Suprapubic skin (tissue), 4 donors: Measurements from ENCODE around the gene CHRNA10. TPM values are rescaled to one million over a fixed set of nuclear protein-coding genes. Genes with fewer than 3 reads are reported as not detected.

Experiments
- DNase-seq, 2 donors: peaks; one replicate each; pipeline ENCODE4 v3.0.0-alpha.2; 2019; ENCODE audit warnings: low spot score in 2 of 2
- H3K27ac ChIP-seq: fragments of 200-600 bp; sonication (generic); one replicate; pipeline ENCODE4 v1.5.1; 2019
- H3K27me3 ChIP-seq: fragments of 200-600 bp; sonication (generic); one replicate; pipeline ENCODE4 v1.5.1; 2019
- H3K36me3 ChIP-seq: fragments of 200-600 bp; sonication (generic); one replicate; pipeline ENCODE4 v1.5.1; 2019
- H3K4me1 ChIP-seq: fragments of 200-600 bp; sonication (generic); one replicate; pipeline ENCODE4 v1.5.1; 2019
- H3K4me3 ChIP-seq: fragments of 200-600 bp; sonication (generic); one replicate; pipeline ENCODE4 v1.5.1; 2019; ENCODE audit warnings: mild to moderate bottlenecking
- H3K9me3 ChIP-seq: fragments of 200-600 bp; sonication (generic); one replicate; pipeline ENCODE4 v1.5.1; 2019
- EP300 ChIP-seq: sonication (generic); formaldehyde crosslinking; IDR thresholded peaks from one replicate; pipeline ENCODE4 v1.6.1; 2017; ENCODE audit warnings: antibody characterized with exemption
- POLR2A ChIP-seq, 2 donors: fragments of 450-650 bp; IDR thresholded peaks; one replicate each; pipeline ENCODE4 v1.6.1; 2017; ENCODE audit warnings: antibody characterized with exemption in 2 of 2, mild to moderate bottlenecking in 2 of 2, moderate library complexity in 2 of 2
- POLR2AphosphoS5 ChIP-seq, 3 donors: sonication (generic); formaldehyde crosslinking; IDR thresholded peaks; one replicate each; pipeline ENCODE4 v1.6.1; 2017; ENCODE audit warnings: antibody characterized with exemption in 3 of 3
- WGBS: methylation state at CpG from one replicate; pipeline ENCODE4 v1.1.5; 2018; 5-methylcytosine and 5-hydroxymethylcytosine counted together
- total RNA-seq, 4 donors: library from RNA; depleted of rRNA; stranded (reverse); fragments of >200 nt; gene quantifications; one replicate each; pipeline ENCODE4 v1.1.0, GENCODE V29; 2016
- TF ChIP-seq, protein P1 (sequence below), 2 donors: fragments of 200-600 bp in 1 of 2; fragments of 450-650 bp in 1 of 2; sonication (generic) in 1 of 2; IDR thresholded peaks; one replicate each; pipeline ENCODE4 v1.5.1; 2016 to 2019; ENCODE audit warnings: antibody characterized with exemption in 2 of 2, mild to moderate bottlenecking in 1 of 2, moderate library complexity in 1 of 2

Gene CHRNA10
- total RNA-seq, 4 donors from 2014 or later, result 0.73 to 2.3 (median 0.89) TPM; not detected in 1

DNA sequence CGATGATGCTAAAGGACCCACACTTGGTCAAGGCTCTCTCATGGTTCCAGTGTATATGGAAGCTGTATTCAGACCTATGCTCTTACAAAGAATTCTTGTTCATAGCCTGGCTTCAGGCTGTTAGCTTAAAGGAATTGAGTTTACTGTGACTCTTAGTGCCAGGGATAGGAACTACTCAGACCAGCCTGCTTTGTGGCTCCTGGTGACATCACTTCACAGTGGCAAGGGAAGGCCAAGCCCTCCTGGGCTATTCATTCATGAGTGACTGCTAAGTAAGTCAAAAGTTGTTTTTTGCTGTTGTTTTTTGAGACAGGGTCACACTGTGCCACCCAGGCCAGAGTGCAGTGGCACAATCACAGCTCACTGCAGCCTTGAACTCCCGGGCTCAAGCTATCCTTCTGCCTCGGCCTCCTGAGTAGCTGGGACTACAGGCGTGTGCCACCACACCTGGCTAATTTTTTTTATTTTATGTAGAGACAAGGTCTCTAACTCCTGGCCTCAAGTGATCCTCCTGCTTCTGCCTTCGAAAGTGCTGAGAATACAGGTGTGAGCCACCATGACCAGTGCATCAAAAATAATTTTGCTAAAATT, 39.0 kb downstream of the CHRNA10 start:
- no peaks in the 10 kb centered on the region for H3K36me3 ChIP-seq
- H3K27ac ChIP-seq, result no peak overlapping the region
- 92% methylated on average over 5 of the region's 5 CpGs for WGBS
- H3K27me3 ChIP-seq, result no peaks in the 10 kb centered on the region
- no peaks in the 10 kb centered on the region for H3K4me1 ChIP-seq
- H3K9me3 ChIP-seq, result no peaks in the 10 kb centered on the region
- peak in 1 of 2 donors; percentile 11 for DNase-seq
- no peak overlapping the region for H3K4me3 ChIP-seq
- TF ChIP-seq EP300, result no peak
- no peak for TF ChIP-seq POLR2AphosphoS5 (IDR thresholded peaks at IDR 0.05)
- TF ChIP-seq POLR2A (IDR thresholded peaks at IDR 0.05), result no peak
- TF ChIP-seq, protein P1, sequence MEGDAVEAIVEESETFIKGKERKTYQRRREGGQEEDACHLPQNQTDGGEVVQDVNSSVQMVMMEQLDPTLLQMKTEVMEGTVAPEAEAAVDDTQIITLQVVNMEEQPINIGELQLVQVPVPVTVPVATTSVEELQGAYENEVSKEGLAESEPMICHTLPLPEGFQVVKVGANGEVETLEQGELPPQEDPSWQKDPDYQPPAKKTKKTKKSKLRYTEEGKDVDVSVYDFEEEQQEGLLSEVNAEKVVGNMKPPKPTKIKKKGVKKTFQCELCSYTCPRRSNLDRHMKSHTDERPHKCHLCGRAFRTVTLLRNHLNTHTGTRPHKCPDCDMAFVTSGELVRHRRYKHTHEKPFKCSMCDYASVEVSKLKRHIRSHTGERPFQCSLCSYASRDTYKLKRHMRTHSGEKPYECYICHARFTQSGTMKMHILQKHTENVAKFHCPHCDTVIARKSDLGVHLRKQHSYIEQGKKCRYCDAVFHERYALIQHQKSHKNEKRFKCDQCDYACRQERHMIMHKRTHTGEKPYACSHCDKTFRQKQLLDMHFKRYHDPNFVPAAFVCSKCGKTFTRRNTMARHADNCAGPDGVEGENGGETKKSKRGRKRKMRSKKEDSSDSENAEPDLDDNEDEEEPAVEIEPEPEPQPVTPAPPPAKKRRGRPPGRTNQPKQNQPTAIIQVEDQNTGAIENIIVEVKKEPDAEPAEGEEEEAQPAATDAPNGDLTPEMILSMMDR (IDR thresholded peaks at IDR 0.05), result no peak

DNA sequence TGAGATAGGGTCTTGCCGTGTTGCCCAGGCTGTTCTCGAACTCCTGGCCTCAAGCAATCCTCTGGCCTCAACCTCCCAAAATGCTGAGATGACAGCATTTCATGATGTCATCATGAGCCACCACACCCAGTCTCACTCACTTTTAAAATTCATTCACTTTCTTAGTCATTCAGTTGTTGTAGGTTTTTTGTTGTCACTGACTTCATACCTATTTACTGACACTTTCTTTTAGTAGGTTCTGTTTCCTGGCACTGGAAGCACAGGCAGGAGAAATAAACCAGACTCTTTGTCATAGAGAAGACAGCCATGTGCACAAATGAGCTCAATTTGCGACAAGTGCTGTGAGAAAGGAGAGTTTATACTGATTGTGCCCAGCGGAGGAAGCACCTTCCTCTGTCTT, 39.9 kb downstream of the CHRNA10 start:
- no peak for DNase-seq
- WGBS, result 94% methylated on average over 4 of the region's 4 CpGs
- no peak for TF ChIP-seq POLR2A (IDR thresholded peaks at IDR 0.05)
- no peak for TF ChIP-seq EP300
- TF ChIP-seq, protein P1 (IDR thresholded peaks at IDR 0.05), result no peak
- TF ChIP-seq POLR2AphosphoS5 (IDR thresholded peaks at IDR 0.05), result no peak
- Histone ChIP-seq H3K4me3 (no peak overlapping the region), H3K4me1 (no peaks in the 10 kb centered on the region), H3K27me3 (no peaks in the 10 kb centered on the region), H3K9me3 (no peaks in the 10 kb centered on the region), H3K27ac (no peak overlapping the region), H3K36me3 (no peaks in the 10 kb centered on the region)

DNA sequence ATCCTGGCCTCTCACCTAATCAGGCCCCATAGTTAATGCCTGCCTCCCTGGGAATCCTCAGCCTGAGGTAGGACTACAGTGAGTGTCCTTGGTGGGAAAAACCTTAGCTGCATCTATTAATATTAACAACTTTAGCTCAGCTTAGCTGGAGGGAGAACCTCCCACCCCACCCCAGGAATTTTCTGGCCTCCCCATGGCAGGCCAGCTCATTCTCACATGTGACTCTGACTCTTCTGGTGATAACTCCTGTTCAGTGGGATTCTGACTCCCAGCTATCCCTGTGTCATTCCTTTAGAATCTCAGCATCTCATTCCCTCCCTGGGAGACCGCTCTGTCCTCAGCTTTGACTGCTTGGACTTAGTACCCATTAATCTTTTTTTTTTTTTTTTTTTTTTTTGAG, 43.9 kb downstream of the CHRNA10 start:
- Histone ChIP-seq H3K9me3 (no peaks in the 10 kb centered on the region), H3K36me3 (no peaks in the 10 kb centered on the region), H3K27me3 (no peaks in the 10 kb centered on the region), H3K4me3 (no peak overlapping the region), H3K27ac (no peak overlapping the region), H3K4me1 (no peaks in the 10 kb centered on the region)
- WGBS, result 95% methylated on average over 1 of the region's 1 CpG
- no peak for DNase-seq
- TF ChIP-seq, protein P1 (IDR thresholded peaks at IDR 0.05), result no peak
- TF ChIP-seq EP300, result no peak
- TF ChIP-seq POLR2A (IDR thresholded peaks at IDR 0.05), result no peak
- no peak for TF ChIP-seq POLR2AphosphoS5 (IDR thresholded peaks at IDR 0.05)

DNA sequence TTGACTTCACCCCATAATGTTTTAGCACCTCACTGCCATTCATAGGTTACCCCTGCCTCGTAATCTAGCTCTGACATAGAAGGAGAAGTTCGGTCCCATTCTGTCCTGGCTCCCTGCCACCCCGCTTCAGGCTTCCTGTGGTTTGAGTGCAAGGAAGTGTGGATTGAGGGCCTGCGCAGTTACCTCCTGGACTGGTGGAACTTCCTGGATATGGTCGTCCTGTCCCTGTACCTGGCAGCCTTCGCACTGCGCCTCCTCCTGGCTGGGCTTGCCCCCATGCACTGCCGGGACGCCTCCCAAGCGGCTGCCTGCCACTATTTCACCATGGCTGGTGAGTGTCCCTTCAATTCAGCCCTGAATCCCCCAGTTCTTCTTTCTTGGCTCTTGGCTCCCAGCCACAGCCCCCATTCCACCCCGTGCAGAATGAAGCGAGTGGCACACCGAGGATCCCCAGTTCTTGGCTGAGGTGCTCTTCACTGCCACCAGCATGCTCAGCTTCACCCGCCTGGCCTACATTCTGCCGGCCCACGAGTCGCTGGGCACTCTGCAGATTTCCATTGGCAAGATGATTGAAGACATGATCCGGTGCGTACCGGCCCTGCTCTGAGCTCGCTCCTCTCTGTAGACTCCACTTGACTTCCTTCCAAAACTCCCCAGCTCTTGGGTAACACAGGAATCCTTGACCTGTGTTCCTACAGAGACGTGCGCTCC, 44.8 kb downstream of the CHRNA10 start:
- peak in 1 of 2 donors; percentile 74 for DNase-seq

More for the DNA sequence above, 44.8 kb downstream of the CHRNA10 start:
- Histone ChIP-seq H3K4me3 (peak overlapping the region; percentile 16), H3K4me1 (no peaks in the 10 kb centered on the region), H3K36me3 (no peaks in the 10 kb centered on the region), H3K27ac (no peak overlapping the region), H3K27me3 (no peaks in the 10 kb centered on the region), H3K9me3 (no peaks in the 10 kb centered on the region)
- WGBS, result 86% methylated on average over 23 of the region's 23 CpGs
- TF ChIP-seq, protein P1 (IDR thresholded peaks at IDR 0.05), result no peak
- TF ChIP-seq POLR2AphosphoS5 (IDR thresholded peaks at IDR 0.05), result no peak
- no peak for TF ChIP-seq POLR2A (IDR thresholded peaks at IDR 0.05)
